ENCODE results near the gene PROS1. TPM values are rescaled to one million over a fixed set of nuclear protein-coding genes. Genes with fewer than 3 reads are reported as not detected.

Gene PROS1
- total RNA-seq, result 10 to 100 TPM; 29.3 to 91.1 (median 42.1) TPM

- TF ChIP-seq EP300 (IDR thresholded peaks at IDR 0.05) (no peak), POLR2AphosphoS5 (IDR thresholded peaks at IDR 0.05) (peak; percentile 74), POLR2A (IDR thresholded peaks at IDR 0.05) (peak; percentile 53 to 76), CTCF (IDR thresholded peaks at IDR 0.05) (peak in 2 of 4 experiments; percentile 16 to 32)
- Histone ChIP-seq H3K9me3 (no peaks in the 10 kb centered on the region), H3K4me1 (peaks cover 0 to 29% (median 3%) of the 10 kb centered on the region in 3 donors), H3K27ac (peak within 1 kb of the TSS; percentile 66 to 94 (median 88)), H3K36me3 (no peaks in the 10 kb centered on the region), H3K27me3 (no peaks in the 10 kb centered on the region), H3K4me3 (peak within 1 kb of the TSS; percentile 62 to 75)
- 7 to 8% methylated on average over 3 of the region's 53 CpGs for WGBS, 2 donors (ENCODE audit: low coverage in 1 of 2)
- ATAC-seq, result peak; percentile 95
Measured at GRCh38 chr3:93973131-93974126, at the start of gene PROS1. Gene PROS1, minus strand, starts transcription at chr3:93973896. Its CDS starts 147 bp downstream, at chr3:93973749.

GRCh38 chr3:94020293-94020692, 46.6 kb upstream of the PROS1 start:
- WGBS, 2 donors (ENCODE audit: low coverage in 1 of 2), result 91 to 94% methylated on average over 3 of the region's 3 CpGs
- Histone ChIP-seq H3K27me3 (no peaks in the 10 kb centered on the region), H3K27ac (no peak overlapping the region), H3K9me3 (no peaks in the 10 kb centered on the region), H3K36me3 (no peaks in the 10 kb centered on the region), H3K4me3 (no peak overlapping the region), H3K4me1 (peaks cover 0 to 6% (median 0%) of the 10 kb centered on the region in 3 donors)
- TF ChIP-seq EP300 (IDR thresholded peaks at IDR 0.05), result no peak
- TF ChIP-seq CTCF (IDR thresholded peaks at IDR 0.05), result no peak
- TF ChIP-seq POLR2A (IDR thresholded peaks at IDR 0.05), result no peak
- no peak for TF ChIP-seq POLR2AphosphoS5 (IDR thresholded peaks at IDR 0.05)
- no peak for ATAC-seq

- no peak for TF ChIP-seq POLR2A (IDR thresholded peaks at IDR 0.05)
- no peak for TF ChIP-seq POLR2AphosphoS5 (IDR thresholded peaks at IDR 0.05)
- no peak for TF ChIP-seq CTCF (IDR thresholded peaks at IDR 0.05)
- no peak for TF ChIP-seq EP300 (IDR thresholded peaks at IDR 0.05)
- no peak for ATAC-seq
- WGBS, 2 donors (ENCODE audit: low coverage in 1 of 2), result 79 to 100% methylated on average over 2 of the region's 2 CpGs
Measured at GRCh38 chr3:94019659-94020058, 46.0 kb upstream of the PROS1 start.

GRCh38 chr3:94015025-94015424, 41.3 kb upstream of the PROS1 start:
- H3K27me3 ChIP-seq, result no peaks in the 10 kb centered on the region
- TF ChIP-seq POLR2AphosphoS5 (IDR thresholded peaks at IDR 0.05) (no peak), POLR2A (IDR thresholded peaks at IDR 0.05) (no peak), EP300 (IDR thresholded peaks at IDR 0.05) (no peak), CTCF (IDR thresholded peaks at IDR 0.05) (no peak)
- no peaks in the 10 kb centered on the region for H3K9me3 ChIP-seq
- H3K36me3 ChIP-seq, result no peaks in the 10 kb centered on the region
- 86% methylated on average over 1 of the region's 1 CpG for WGBS, 2 donors (ENCODE audit: low coverage in 1 of 2)
- H3K4me3 ChIP-seq, result no peak overlapping the region
- H3K4me1 ChIP-seq, result no peaks in the 10 kb centered on the region
- ATAC-seq, result no peak
- no peak overlapping the region for H3K27ac ChIP-seq

More at GRCh38 chr3:94019659-94020058, 46.0 kb upstream of the PROS1 start:
- H3K9me3 ChIP-seq, result no peaks in the 10 kb centered on the region
- no peak overlapping the region for H3K4me3 ChIP-seq
- H3K27me3 ChIP-seq, result no peaks in the 10 kb centered on the region
- no peaks in the 10 kb centered on the region for H3K36me3 ChIP-seq
- no peak overlapping the region for H3K27ac ChIP-seq
- peaks cover 0 to 4% (median 0%) of the 10 kb centered on the region in 3 donors for H3K4me1 ChIP-seq

Measured in gastroesophageal sphincter (tissue), 4 donors.